ENCODE measurements around the gene ACMSD. TPM values are rescaled to one million over a fixed set of nuclear protein-coding genes. Genes with fewer than 3 reads are reported as not detected.
A peak's percentile ranks its signal among the peaks of the same experiment; 100 is the strongest.

The ACMSD gene
- total and polyA plus RNA-seq, 2 of the 13 experiments (the other 11 are each of a cell fraction or from before 2014, with no cell fraction given) = not detected

- H3K4me2 ChIP-seq (ENCODE audit: low read depth, low read length) = no peak overlapping the region
- no peak for DNase-seq (ENCODE audit: low spot score)
- peaks cover 9% of the 10 kb centered on the region; the same call in 1 of the 2 replicates for H3K9me3 ChIP-seq (ENCODE audit: low read length)
- no peaks in the 10 kb centered on the region for H4K20me1 ChIP-seq (ENCODE audit: insufficient read depth, low read length)
- 90% methylated on average over 1 of the region's 1 CpG for WGBS (ENCODE audit: low lambda C conversion rate)
- POLR2A ChIA-PET = no interaction called here
- FAIRE-seq = no peak
- H3K4me3 ChIP-seq (replicated peaks in 1 of 3; ENCODE audit: insufficient read depth in 1 of 3, low read depth in 2 of 3, low read length in 3 of 3) = no peak overlapping the region
- H3K4me1 ChIP-seq (ENCODE audit: insufficient read depth, low read length) = peaks cover 17% of the 10 kb centered on the region
- H3K79me2 ChIP-seq (ENCODE audit: insufficient read depth, low read length) = no peaks in the 10 kb centered on the region
- intact Hi-C loops (cut with micrococcal nuclease; ENCODE audit: unreplicated experiment) = no loop called here
- no peak overlapping the region for H2AFZ ChIP-seq (ENCODE audit: low read length)
- H3K9ac ChIP-seq (ENCODE audit: insufficient read depth, low read depth, low read length) = no peak overlapping the region
- H3K36me3 ChIP-seq (replicated peaks in 1 of 2; ENCODE audit: control insufficient read depth in 1 of 2, insufficient read depth in 2 of 2, low read length in 2 of 2) = no peaks in the 10 kb centered on the region
- in situ Hi-C loops (cut with HindIII; ENCODE audit: extremely low pct_ligation_motif_present, low pct_unique_long_range_greater_than_20kb) = no loop called here
- H3K27ac ChIP-seq (ENCODE audit: extremely low read length, insufficient read depth, low read length) = no peak overlapping the region
- ATAC-seq = no peak
- no peak for TF ChIP-seq ZNF605 (CRISPR knock-in tag; IDR thresholded peaks at IDR 0.05)
- TF ChIP-seq ZNF317 (CRISPR knock-in tag; IDR thresholded peaks at IDR 0.05) = peak; percentile 85
- no TSS peak for BruUV-seq (replicated peaks)
- no peaks in the 10 kb centered on the region for H3K27me3 ChIP-seq (ENCODE audit: control insufficient read depth in 1 of 2, insufficient read depth in 2 of 2, low read length in 2 of 2)
- CTCF ChIA-PET (ENCODE audit: low intra/inter-chr PET ratio, low total read pairs) = no interaction called here
Observed at GRCh38 chr2:134835471-134835870, 2.9 kb upstream of the ACMSD start.

DNA sequence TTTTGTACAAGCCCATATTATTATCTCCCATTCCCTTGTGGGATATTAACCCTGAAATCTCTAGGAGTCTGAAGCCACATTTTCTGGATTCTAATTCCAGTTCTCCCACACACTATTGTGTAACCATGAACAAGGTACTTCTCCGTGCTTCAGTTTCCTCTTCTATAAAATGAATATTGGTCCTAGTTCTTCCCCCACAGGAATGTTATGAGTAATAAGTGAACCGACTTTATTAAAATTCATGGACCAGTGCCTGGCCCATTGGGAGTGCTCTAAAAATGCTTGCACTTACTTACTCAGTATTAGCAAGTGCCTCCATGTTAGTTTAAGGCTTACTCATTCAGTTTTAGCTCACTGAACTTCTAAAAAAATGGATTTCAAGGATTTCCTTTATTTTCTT is 1.4 kb upstream of the ACMSD start:
- ChIA-PET POLR2A (no interaction called here), CTCF (ENCODE audit: low intra/inter-chr PET ratio, low total read pairs) (no interaction called here)
- H3K4me1 ChIP-seq (ENCODE audit: insufficient read depth, low read length) = peaks cover 17% of the 10 kb centered on the region
- DNase-seq (ENCODE audit: low spot score) (no peak), ATAC-seq (no peak), FAIRE-seq (no peak)
- no peak overlapping the region for H3K27ac ChIP-seq (ENCODE audit: extremely low read length, insufficient read depth, low read length)
- no peaks in the 10 kb centered on the region for H3K36me3 ChIP-seq (replicated peaks in 1 of 2; ENCODE audit: control insufficient read depth in 1 of 2, insufficient read depth in 2 of 2, low read length in 2 of 2)
- H2AFZ ChIP-seq (ENCODE audit: low read length) = no peak overlapping the region
- intact Hi-C loops (cut with micrococcal nuclease; ENCODE audit: unreplicated experiment) (no loop called here), in situ Hi-C loops (cut with HindIII; ENCODE audit: extremely low pct_ligation_motif_present, low pct_unique_long_range_greater_than_20kb) (no loop called here)
- no peaks in the 10 kb centered on the region for H4K20me1 ChIP-seq (ENCODE audit: insufficient read depth, low read length)
- no peak overlapping the region for H3K9ac ChIP-seq (ENCODE audit: insufficient read depth, low read depth, low read length)
- TF ChIP-seq CEBPB (IDR thresholded peaks at IDR 0.05; ENCODE audit: borderline replicate concordance, low read depth, low read length) (0 out of 2 replicates have a peak, but pooled peaks have one; percentile 5), ZNF264 (CRISPR knock-in tag; IDR thresholded peaks at IDR 0.05) (no peak)
- H3K79me2 ChIP-seq (ENCODE audit: insufficient read depth, low read length) = no peaks in the 10 kb centered on the region
- H3K27me3 ChIP-seq (ENCODE audit: control insufficient read depth in 1 of 2, insufficient read depth in 2 of 2, low read length in 2 of 2) = no peaks in the 10 kb centered on the region
- H3K9me3 ChIP-seq (ENCODE audit: low read length) = peaks cover 9% of the 10 kb centered on the region; the same call in 1 of the 2 replicates
- H3K4me2 ChIP-seq (ENCODE audit: low read depth, low read length) = no peak overlapping the region
- 15% methylated on average over 2 of the region's 2 CpGs for WGBS (ENCODE audit: low lambda C conversion rate)
- no TSS peak for BruUV-seq (replicated peaks)
- no peak overlapping the region for H3K4me3 ChIP-seq (replicated peaks in 1 of 3; ENCODE audit: insufficient read depth in 1 of 3, low read depth in 2 of 3, low read length in 3 of 3)
